GM21423 (cell line): ENCODE results near the gene TEAD4.

Source experiments
- ATAC-seq: cut with Tn5 transposase; IDR thresholded peaks from one replicate; pipeline ENCODE4 v1.9.1; 2021; ENCODE audit warnings: mild to moderate bottlenecking, moderate library complexity; ENCODE audit not compliant: unreplicated experiment

TEAD4 gene

DNA sequence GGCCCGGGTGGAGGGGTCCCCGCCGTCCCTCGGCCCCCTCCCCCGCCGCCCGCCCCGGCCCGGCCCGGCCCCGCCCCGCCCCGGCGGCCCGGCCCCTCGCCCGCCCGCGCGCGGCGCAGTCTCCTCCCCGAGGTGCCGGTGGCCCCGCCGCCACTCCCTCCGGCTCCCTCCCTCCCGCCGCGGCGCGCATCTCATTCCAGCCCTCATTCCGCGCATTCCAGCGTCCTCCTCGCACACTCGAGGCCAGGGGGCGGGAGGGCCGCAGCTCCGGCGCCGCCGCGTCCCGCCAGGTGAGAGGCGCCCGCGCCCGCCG lies at the start of gene TEAD4:
TEAD4 (plus strand) TSS at position 206 of the 313 bp plus-strand sequence.
- ATAC-seq: no peak

GRCh38 chr12:2912216-2912575 lies 47.0 kb upstream of the TEAD4 start:
- ATAC-seq: no peak

DNA sequence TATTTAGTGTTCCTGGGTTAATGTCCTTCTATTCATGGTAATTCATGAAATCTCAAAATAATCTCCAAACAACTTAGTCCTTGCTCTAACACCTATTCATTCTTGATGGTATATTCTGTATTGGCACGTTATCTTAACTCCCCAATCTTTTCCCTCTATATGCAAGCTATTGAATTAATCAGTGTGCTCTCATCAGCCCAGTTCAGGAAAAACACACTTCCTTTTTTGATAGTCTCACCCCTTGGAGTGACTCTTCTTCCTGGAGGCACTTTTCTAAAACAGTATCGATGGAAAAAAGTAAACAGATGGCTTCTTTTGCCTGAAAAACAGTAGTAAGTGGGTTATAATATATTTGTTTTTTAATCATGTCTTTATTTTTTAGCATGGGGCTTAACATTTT lies 39.9 kb upstream of the TEAD4 start:
- no peak for ATAC-seq

- no peak for ATAC-seq
These were observed 36.9 kb upstream of the TEAD4 start for GRCh38 chr12:2922329-2922728.

GRCh38 chr12:2923057-2923456 lies 36.1 kb upstream of the TEAD4 start:
- ATAC-seq: no peak

DNA sequence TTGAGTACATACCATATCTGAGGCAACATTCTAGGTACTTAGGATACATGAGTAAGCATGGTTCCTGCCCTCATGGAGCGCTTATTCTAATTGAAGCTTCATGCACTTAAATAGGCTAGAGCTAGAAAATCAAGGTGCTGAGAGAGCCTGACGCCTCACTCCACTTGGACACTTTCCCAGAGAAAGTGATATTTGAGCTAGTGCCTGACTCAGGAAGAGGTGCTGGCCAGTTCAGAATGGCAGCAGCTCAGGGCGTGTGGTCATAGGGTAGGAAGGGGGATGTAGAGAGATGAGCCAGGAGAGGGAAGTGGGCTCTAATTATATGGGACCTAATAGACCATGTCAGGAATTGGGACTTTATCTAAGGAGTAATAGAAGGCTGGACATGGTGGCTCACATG lies 35.2 kb upstream of the TEAD4 start:
- no peak for ATAC-seq

- no peak for ATAC-seq
These were observed 33.7 kb upstream of the TEAD4 start for GRCh38 chr12:2925322-2925995.

DNA sequence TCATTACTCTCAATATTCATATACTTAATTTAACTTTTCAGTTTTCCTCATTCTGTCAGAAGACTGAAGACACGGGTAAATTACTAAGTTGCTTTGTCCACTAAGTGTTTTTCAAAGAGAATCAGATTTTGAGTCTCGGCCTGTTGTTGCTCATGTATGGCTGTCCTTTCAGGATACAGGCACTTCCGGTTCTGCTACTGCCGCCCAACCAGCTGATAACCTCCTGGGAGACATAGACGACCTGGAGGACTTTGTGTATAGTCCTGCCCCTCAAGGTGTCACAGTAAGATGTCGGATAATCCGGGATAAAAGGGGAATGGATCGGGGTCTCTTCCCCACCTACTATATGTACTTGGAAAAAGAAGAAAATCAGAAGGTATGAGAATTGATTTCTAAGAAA lies 28.3 kb upstream of the TEAD4 start:
- ATAC-seq: no peak

GRCh38 chr12:2933586-2933985 lies 25.6 kb upstream of the TEAD4 start:
- ATAC-seq: no peak

DNA sequence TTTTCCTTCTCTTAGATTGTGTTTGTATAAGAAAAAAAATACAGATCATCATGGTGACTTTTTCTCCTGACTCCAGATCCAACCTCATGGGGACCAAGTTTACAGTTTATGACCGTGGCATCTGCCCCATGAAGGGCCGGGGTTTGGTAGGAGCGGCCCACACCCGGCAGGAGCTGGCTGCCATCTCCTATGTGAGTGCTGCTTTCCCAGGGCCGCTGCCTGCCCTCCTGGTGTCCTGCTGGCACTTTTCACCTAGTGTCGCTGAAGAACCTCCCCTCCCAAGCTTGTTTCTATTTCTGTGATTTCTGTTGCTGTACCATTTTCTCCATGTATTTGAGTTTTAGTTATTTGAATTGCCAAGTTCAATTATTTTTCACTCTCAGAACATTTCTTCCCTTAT lies 24.8 kb upstream of the TEAD4 start:
- ATAC-seq: no peak

DNA sequence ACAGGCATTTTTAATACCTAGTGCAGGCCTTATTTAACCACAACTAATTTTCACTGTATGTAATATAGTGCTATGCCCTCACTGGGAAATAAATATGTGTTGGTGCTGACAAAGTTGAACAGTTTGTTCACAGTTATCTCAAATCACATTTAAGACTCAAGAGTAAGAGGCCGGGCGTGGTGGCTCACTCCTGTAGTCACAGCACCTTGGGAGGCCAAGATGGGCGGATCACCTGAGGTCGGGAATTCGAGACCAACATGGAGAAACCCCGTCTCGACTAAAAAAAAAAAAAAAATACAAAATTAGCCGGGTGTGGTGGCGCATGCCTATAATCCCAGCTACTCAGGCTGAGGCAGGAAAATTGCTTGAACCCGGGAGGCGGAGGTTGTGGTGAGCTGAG lies 22.9 kb upstream of the TEAD4 start:
- no peak for ATAC-seq

GRCh38 chr12:2937500-2937899 lies 21.7 kb upstream of the TEAD4 start:
- no peak for ATAC-seq

- no peak for ATAC-seq
These were observed 20.0 kb upstream of the TEAD4 start for GRCh38 chr12:2939191-2939590.

- ATAC-seq: no peak
These were observed 18.6 kb upstream of the TEAD4 start for GRCh38 chr12:2940564-2940963.

DNA sequence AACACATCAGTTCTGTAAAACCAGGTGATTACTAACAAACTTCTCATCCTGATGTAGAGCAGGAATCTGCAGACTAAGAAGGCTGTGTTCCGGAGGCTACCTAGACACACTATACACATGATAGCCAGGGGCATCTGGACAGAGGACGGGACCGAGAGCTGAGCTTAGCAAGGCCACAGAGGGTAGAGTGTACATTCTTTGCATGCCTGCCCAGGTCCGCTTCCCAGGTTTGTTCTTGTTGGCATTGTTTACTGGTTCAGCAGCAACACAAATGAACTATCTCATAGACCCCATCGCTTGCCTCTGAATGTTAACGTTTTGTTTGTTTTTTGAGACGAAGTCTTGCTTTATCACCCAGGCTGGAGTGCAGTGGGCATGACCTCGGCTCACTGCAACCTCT lies 17.7 kb upstream of the TEAD4 start:
- no peak for ATAC-seq

GRCh38 chr12:2944401-2945047 lies 14.7 kb upstream of the TEAD4 start:
- ATAC-seq: no peak

- ATAC-seq: no peak
These were observed 9.8 kb upstream of the TEAD4 start for GRCh38 chr12:2949411-2949810.

GRCh38 chr12:2955888-2956287 lies 3.3 kb upstream of the TEAD4 start:
- no peak for ATAC-seq

DNA sequence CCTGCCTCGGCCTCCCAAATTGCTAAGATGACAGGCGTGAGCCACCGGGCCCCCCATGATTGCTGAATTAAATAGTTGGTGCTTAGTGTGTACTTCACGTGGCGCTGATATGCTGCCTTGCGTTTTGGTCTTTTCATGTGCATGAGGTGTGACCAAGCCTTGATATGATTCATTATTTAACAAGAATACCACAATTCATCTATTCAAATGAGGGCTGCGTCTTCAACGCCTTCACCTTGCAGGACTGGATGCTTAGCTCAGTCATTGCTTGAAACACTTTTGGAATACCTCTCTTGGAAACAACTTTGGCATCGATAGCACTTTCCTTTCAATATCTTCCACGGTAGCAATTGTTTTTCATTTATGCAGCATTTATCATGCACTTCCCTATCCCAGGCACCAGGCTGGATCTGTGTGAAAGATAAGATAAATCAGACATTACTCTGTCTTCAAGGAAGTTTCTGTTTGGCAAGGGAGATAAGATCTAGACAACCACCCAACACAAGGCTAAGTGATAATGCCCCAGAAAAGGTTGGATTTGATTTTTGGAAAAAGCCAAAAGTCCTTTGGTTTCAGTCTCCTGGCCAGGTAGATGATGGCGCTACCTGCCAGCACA lies 1.3 kb upstream of the TEAD4 start:
- ATAC-seq: no peak

- no peak for ATAC-seq
These were observed 585 bp upstream of the TEAD4 start for GRCh38 chr12:2958432-2959191.

GRCh38 chr12:2959505-2960389 lies 550 bp downstream of the TEAD4 start:
- no peak for ATAC-seq
